HG03039 (cell line): ENCODE data around the gene MTFR2.

Experiments
- ATAC-seq: cut with Tn5 transposase; IDR thresholded peaks from one replicate; pipeline ENCODE4 v1.9.1; 2021; ENCODE audit warnings: mild to moderate bottlenecking, moderate library complexity; ENCODE audit not compliant: unreplicated experiment

The MTFR2 gene

GRCh38 chr6:136249811-136250685 is at the start of gene MTFR2:
Gene MTFR2 (minus strand): TSS chr6:136250311. CDS start chr6:136249099, 1,212 bp downstream.
- peak; percentile 98 for ATAC-seq

GRCh38 chr6:136294621-136295020 is 44.5 kb upstream of the MTFR2 start:
- ATAC-seq: no peak

GRCh38 chr6:136290410-136291010 is 40.4 kb upstream of the MTFR2 start:
- peak; percentile 17 for ATAC-seq

- peak; percentile 93 for ATAC-seq
These were observed 39.7 kb upstream of the MTFR2 start, which contains the start of gene BCLAF1 for GRCh38 chr6:136289579-136290409. Gene BCLAF1 (minus strand): TSS chr6:136289846. CDS start chr6:136279866, 9,980 bp downstream.

GRCh38 chr6:136289327-136289578 is 39.1 kb upstream of the MTFR2 start:
- peak; percentile 36 for ATAC-seq

- ATAC-seq: peak; percentile 31
These were observed 38.6 kb upstream of the MTFR2 start for GRCh38 chr6:136288566-136289326.

GRCh38 chr6:136284909-136285308 is 34.8 kb upstream of the MTFR2 start:
- no peak for ATAC-seq

- no peak for ATAC-seq
These were observed 32.8 kb upstream of the MTFR2 start for GRCh38 chr6:136282906-136283305.

- ATAC-seq: no peak
These were observed 30.0 kb upstream of the MTFR2 start for GRCh38 chr6:136280032-136280609.

GRCh38 chr6:136274062-136274461 is 24.0 kb upstream of the MTFR2 start:
- ATAC-seq: no peak

GRCh38 chr6:136265101-136265500 is 15.0 kb upstream of the MTFR2 start:
- no peak for ATAC-seq

GRCh38 chr6:136262940-136263339 is 12.8 kb upstream of the MTFR2 start:
- ATAC-seq: no peak

GRCh38 chr6:136254851-136255466 is 4.8 kb upstream of the MTFR2 start:
- ATAC-seq: no peak

- ATAC-seq: no peak
These were observed 3.6 kb upstream of the MTFR2 start for GRCh38 chr6:136253734-136254133.

GRCh38 chr6:136252441-136252840 is 2.3 kb upstream of the MTFR2 start:
- ATAC-seq: no peak

- no peak for ATAC-seq
These were observed 1.3 kb upstream of the MTFR2 start for GRCh38 chr6:136251394-136251793.

GRCh38 chr6:136250686-136251008 is 536 bp upstream of the MTFR2 start:
- peak; percentile 8 for ATAC-seq

GRCh38 chr6:136249336-136249735 is 775 bp downstream of the MTFR2 start:
- ATAC-seq: no peak

GRCh38 chr6:136244061-136244616 is 6.0 kb downstream of the MTFR2 start:
- ATAC-seq: no peak
